ENCODE data around the gene ABTB2. TPM values are rescaled to one million over a fixed set of nuclear protein-coding genes. Genes with fewer than 3 reads are reported as not detected.
A peak's percentile ranks its signal among the peaks of the same experiment; 100 is the strongest.

The ABTB2 gene
- total RNA-seq (1 to 10 TPM; 5.4 to 5.5 TPM), polyA plus RNA-seq (0.05 TPM)

DNA sequence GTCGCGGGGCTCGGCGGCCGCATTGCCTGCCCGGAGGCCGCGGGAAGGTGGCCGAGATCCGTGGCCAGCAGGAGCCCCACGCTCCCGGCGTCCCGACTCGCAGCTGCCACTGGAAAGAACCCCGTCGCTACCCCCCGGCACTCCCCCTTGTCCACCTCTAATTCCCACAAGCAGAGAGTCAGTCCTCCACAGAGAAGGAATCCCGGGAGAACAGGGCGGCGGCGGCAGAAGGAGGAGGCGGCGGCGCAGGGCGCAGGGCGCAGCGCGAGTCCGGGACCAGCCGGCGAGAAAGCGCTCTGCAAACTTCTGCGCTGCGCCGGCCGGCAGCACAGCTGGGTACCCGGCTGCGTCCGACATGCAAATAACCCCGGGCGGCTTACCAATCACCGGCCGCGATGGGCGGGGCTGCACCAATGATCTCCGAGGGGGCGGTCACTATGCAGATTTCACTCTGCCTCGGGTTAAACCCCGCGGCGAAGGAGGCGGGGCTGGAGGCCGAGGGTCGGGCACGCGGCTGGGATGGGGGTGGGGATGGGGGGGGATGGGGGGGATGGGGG is at the start of gene ABTB2:
Gene ABTB2, minus strand, starts transcription at position 310 of the 557 bp plus-strand sequence.
- peaks cover 0 to 4% (median 2%) of the 10 kb centered on the region in 3 donors for H3K36me3 Mint-ChIP-seq
- H3K4me3 ChIP-seq (ENCODE audit: low read length): peak within 1 kb of the TSS; percentile 83

DNA sequence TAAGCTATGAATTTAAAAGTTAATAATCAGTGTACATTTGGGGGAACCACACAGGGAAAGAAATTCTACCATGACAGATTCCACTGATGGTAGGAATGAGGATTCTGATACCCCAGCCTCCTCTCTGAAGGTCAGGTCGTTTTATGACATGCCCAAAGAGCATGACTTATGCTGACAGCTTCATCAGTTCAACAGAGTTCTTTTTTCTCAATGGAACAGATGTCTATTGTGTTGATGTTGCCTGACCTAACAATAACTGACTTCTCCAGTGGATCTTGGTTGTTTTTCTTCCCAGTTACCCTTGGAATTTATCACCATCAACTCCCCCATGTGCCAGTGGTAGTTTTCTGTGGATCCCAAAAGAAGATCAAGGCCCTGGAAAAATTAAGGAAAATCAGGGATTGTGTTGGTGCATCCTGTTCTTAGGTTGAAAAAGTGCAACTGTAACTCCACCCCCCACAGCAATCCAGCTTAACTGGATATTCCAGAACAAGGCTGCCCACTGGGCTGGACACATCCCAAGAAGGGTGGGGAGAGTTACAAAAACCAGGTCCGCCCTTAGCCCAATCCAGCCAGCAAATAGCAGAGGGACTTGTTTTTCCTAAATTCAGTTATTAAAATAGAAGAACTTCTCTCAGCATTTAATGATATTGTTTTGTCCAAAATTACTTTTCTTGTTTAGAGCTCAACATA is 49.5 kb upstream of the ABTB2 start:
- Histone ChIP-seq H3K27me3 (ENCODE audit: insufficient read depth, low read length, poor library complexity, severe bottlenecking) (no peaks in the 10 kb centered on the region), H3K36me3 (ENCODE audit: insufficient read depth, low read length) (no peaks in the 10 kb centered on the region), H3K4me3 (ENCODE audit: low read length) (no peak overlapping the region), H3K9me3 (ENCODE audit: low read length) (no peaks in the 10 kb centered on the region), H3K4me1 (ENCODE audit: insufficient read depth, low read length) (no peaks in the 10 kb centered on the region), H3K27ac (ENCODE audit: low read depth, low read length) (no peak overlapping the region)
- Mint-ChIP-seq H3K9me3 (no peaks in the 10 kb centered on the region), H3K4me1 (peaks cover 5 to 14% (median 12%) of the 10 kb centered on the region in 3 donors), H3K36me3 (no peaks in the 10 kb centered on the region), H3K4me3 (no peak overlapping the region), H3K27me3 (peaks cover 9 to 53% of the 10 kb centered on the region in 2 donors), H3K27ac (no peak overlapping the region)
- ChIA-PET CTCF (no interaction called here), POLR2A (no interaction called here)
- DNase-seq: no peak

More for the DNA sequence above, at the start of gene ABTB2:
- Histone ChIP-seq H3K27ac (ENCODE audit: low read depth, low read length) (peak within 1 kb of the TSS; percentile 38), H3K27me3 (ENCODE audit: insufficient read depth, low read length, poor library complexity, severe bottlenecking) (peaks cover 16% of the 10 kb centered on the region), H3K9me3 (ENCODE audit: low read length) (no peaks in the 10 kb centered on the region), H3K4me1 (ENCODE audit: insufficient read depth, low read length) (peaks cover 8% of the 10 kb centered on the region), H3K36me3 (ENCODE audit: insufficient read depth, low read length) (no peaks in the 10 kb centered on the region)
- Mint-ChIP-seq H3K9me3 (no peaks in the 10 kb centered on the region), H3K4me1 (peaks cover 13 to 26% (median 23%) of the 10 kb centered on the region in 3 donors), H3K27me3 (peaks cover 25 to 59% of the 10 kb centered on the region in 2 donors), H3K4me3 (peak within 1 kb of the TSS; percentile 82 to 95 (median 90)), H3K27ac (peak within 1 kb of the TSS; percentile 5 to 90 (median 82))
- CTCF ChIA-PET: interaction anchor here (0.6 to 6.3 kb wide), 20 partner anchors 10 to 580 kb away, joined by 3 to 113 read pairs (median 4); partner anchors contain the start of gene CAPRIN1
- peak; percentile 95 to 97 (median 95) for DNase-seq
- POLR2A ChIA-PET: interaction anchor here (1.0 to 1.7 kb wide), 5 partner anchors 107 to 361 kb away, joined by 4 to 8 read pairs (median 5); no protein-coding TSS in a partner anchor

DNA sequence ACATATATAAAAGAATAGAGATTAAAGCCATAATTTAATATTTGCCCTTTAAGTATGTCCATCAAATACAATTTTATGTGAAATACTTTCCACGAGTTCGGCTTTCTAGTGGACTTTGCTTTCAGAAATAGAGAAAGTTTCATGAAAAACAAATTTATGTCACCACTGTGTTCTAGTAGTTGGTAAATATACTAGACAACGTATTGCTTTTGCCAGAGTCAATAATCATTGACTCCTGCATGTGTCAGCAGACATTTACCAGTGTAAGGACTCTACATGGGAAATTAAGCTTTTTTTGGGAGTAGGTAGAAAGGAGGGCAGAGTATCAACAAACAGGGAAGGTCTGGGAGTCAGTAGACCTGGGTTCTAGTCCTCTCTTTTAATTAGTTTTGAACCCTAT is 48.6 kb upstream of the ABTB2 start:
- Mint-ChIP-seq H3K9me3 (no peaks in the 10 kb centered on the region), H3K27ac (no peak overlapping the region), H3K36me3 (no peaks in the 10 kb centered on the region), H3K4me1 (peaks cover 5 to 14% (median 12%) of the 10 kb centered on the region in 3 donors), H3K27me3 (peaks cover 9 to 50% of the 10 kb centered on the region in 2 donors), H3K4me3 (no peak overlapping the region)
- DNase-seq: no peak
- Histone ChIP-seq H3K36me3 (ENCODE audit: insufficient read depth, low read length) (no peaks in the 10 kb centered on the region), H3K4me1 (ENCODE audit: insufficient read depth, low read length) (no peaks in the 10 kb centered on the region), H3K27ac (ENCODE audit: low read depth, low read length) (no peak overlapping the region), H3K9me3 (ENCODE audit: low read length) (no peaks in the 10 kb centered on the region), H3K27me3 (ENCODE audit: insufficient read depth, low read length, poor library complexity, severe bottlenecking) (no peaks in the 10 kb centered on the region), H3K4me3 (ENCODE audit: low read length) (no peak overlapping the region)
- CTCF ChIA-PET: no interaction called here
- POLR2A ChIA-PET: no interaction called here

DNA sequence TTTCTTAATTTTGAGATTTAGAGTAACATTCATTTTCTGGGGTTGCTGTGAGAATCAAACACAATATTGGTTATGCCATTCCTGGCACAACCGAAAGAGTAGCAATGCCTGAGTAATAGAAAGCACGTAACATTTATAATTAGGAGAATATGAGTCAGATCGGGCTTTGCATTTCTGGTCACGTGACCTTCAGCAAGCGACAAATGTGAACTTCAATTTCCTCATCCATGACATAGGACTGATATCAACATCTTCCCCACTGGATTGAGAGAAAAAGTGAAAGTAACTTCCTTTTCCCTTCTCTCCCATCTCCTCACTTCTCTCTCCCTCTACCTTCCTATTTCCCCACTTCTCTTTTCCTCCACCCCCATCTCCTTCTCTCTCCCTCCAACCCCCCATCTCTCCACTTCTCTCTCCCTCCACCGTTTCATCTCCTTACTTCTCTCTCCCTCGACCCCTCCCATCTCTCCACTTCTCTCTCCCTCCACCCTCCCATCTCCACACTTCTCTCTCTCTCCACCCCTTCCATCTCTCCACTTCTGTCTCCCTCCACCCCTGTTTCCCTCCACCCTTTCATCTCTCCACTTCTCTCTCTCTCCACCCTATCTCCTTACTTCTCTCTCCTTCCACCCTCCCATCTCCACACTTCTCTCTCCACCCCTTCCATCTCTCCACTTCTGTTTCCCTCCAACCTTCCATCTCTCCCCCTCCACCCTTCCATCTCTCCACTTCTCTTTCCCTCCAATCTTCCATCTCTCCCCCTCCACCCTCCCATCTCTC is 47.5 kb upstream of the ABTB2 start:
- H3K4me1 Mint-ChIP-seq: peaks cover 5 to 14% (median 12%) of the 10 kb centered on the region in 3 donors
- POLR2A ChIA-PET: no interaction called here
- CTCF ChIA-PET: interaction anchor here (0.9 kb wide), 1 partner anchor 62 kb away, joined by 3 read pairs; no protein-coding TSS in a partner anchor
- peak overlapping the region in 5 of 7 donors; percentile 3 to 68 (median 17) for H3K4me3 Mint-ChIP-seq
- peak overlapping the region in 1 of 8 donors; percentile 45 for H3K27ac Mint-ChIP-seq
- H3K27me3 ChIP-seq (ENCODE audit: insufficient read depth, low read length, poor library complexity, severe bottlenecking): no peaks in the 10 kb centered on the region
- H3K9me3 Mint-ChIP-seq: no peaks in the 10 kb centered on the region
- DNase-seq: no peak
- H3K4me3 ChIP-seq (ENCODE audit: low read length): no peak overlapping the region
- H3K9me3 ChIP-seq (ENCODE audit: low read length): no peaks in the 10 kb centered on the region
- H3K36me3 Mint-ChIP-seq: no peaks in the 10 kb centered on the region
- H3K27ac ChIP-seq (ENCODE audit: low read depth, low read length): no peak overlapping the region
- H3K4me1 ChIP-seq (ENCODE audit: insufficient read depth, low read length): no peaks in the 10 kb centered on the region
- no peaks in the 10 kb centered on the region for H3K36me3 ChIP-seq (ENCODE audit: insufficient read depth, low read length)
- peaks cover 9 to 46% of the 10 kb centered on the region in 2 donors for H3K27me3 Mint-ChIP-seq

DNA sequence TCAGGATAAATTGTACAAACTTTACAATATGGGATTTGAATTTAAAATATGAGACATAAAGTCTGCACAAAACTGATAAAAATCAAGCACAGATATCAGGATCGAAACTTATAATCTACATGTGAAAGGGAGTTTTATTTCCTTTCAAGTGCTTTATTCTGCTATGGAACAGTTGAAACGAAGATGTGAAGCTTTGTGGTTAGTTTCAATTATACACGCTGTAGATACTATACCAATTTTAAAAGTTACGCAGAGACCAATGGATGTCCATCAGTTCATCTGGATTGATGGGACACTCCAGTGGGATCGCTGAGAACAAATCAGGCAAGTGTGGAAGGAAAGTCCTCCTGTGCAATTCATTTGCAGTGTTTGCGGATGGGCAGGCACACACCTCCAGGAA is 46.5 kb upstream of the ABTB2 start:
- no peak overlapping the region for H3K4me3 ChIP-seq (ENCODE audit: low read length)
- peaks cover 9 to 44% of the 10 kb centered on the region in 2 donors for H3K27me3 Mint-ChIP-seq
- H3K36me3 Mint-ChIP-seq: no peaks in the 10 kb centered on the region
- H3K9me3 Mint-ChIP-seq: no peaks in the 10 kb centered on the region
- no peaks in the 10 kb centered on the region for H3K36me3 ChIP-seq (ENCODE audit: insufficient read depth, low read length)
- H3K4me1 Mint-ChIP-seq: peaks cover 5 to 14% (median 12%) of the 10 kb centered on the region in 3 donors
- no peak for DNase-seq
- CTCF ChIA-PET: interaction anchor here (0.9 kb wide), 1 partner anchor 63 kb away, joined by 3 read pairs; no protein-coding TSS in a partner anchor
- H3K27me3 ChIP-seq (ENCODE audit: insufficient read depth, low read length, poor library complexity, severe bottlenecking): no peaks in the 10 kb centered on the region
- H3K4me1 ChIP-seq (ENCODE audit: insufficient read depth, low read length): no peaks in the 10 kb centered on the region
- POLR2A ChIA-PET: no interaction called here
- no peak overlapping the region for H3K27ac Mint-ChIP-seq
- no peak overlapping the region for H3K27ac ChIP-seq (ENCODE audit: low read depth, low read length)
- H3K9me3 ChIP-seq (ENCODE audit: low read length): no peaks in the 10 kb centered on the region
- H3K4me3 Mint-ChIP-seq: peak overlapping the region in 1 of 7 donors; percentile 68

DNA sequence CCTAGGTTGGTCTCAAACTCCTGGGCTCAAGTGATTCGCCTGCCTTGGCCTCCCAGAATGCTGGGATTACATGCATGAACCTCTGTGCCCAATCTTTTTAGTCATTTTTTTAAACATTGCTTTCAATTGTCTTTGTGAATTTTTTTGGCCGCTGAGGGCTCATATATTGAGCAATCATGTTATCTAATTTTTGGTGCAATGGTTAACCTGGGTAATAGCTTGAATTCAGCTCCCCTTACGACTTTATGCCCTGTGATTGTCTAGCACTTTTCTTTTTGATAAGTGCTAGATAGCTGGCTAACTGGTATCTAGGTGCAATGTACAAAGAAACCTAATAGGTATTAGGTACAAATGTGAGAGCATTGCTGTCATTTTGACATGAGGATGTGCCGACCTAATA is 45.6 kb upstream of the ABTB2 start:
- Histone ChIP-seq H3K9me3 (ENCODE audit: low read length) (no peaks in the 10 kb centered on the region), H3K27me3 (ENCODE audit: insufficient read depth, low read length, poor library complexity, severe bottlenecking) (no peaks in the 10 kb centered on the region), H3K36me3 (ENCODE audit: insufficient read depth, low read length) (no peaks in the 10 kb centered on the region), H3K4me3 (ENCODE audit: low read length) (no peak overlapping the region), H3K27ac (ENCODE audit: low read depth, low read length) (no peak overlapping the region), H3K4me1 (ENCODE audit: insufficient read depth, low read length) (no peaks in the 10 kb centered on the region)
- Mint-ChIP-seq H3K4me3 (no peak overlapping the region), H3K9me3 (no peaks in the 10 kb centered on the region), H3K27ac (no peak overlapping the region), H3K27me3 (peaks cover 7 to 39% of the 10 kb centered on the region in 2 donors), H3K4me1 (peaks cover 5 to 14% (median 12%) of the 10 kb centered on the region in 3 donors), H3K36me3 (no peaks in the 10 kb centered on the region)
- ChIA-PET POLR2A (no interaction called here), CTCF (no interaction called here)
- DNase-seq: no peak

DNA sequence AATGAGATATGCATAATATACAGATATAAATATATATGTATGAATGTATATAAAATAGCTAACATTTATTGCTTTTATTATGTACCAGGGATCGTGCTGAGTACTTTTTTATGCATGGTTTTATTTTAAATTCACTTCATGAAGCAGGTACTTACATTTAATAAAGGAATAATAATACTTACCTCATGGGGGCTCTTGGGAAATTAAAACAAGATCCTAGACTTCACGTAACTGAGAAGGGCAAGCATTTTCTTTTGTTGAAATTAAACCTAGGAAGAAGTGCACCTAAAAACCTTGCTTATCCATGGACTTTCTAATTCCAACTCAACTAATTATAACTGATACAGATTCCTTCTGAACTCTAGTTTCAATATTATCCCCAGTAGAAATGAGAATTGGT is 40.0 kb upstream of the ABTB2 start:
- Histone ChIP-seq H3K27me3 (ENCODE audit: insufficient read depth, low read length, poor library complexity, severe bottlenecking) (no peaks in the 10 kb centered on the region), H3K4me3 (ENCODE audit: low read length) (no peak overlapping the region), H3K9me3 (ENCODE audit: low read length) (no peaks in the 10 kb centered on the region), H3K36me3 (ENCODE audit: insufficient read depth, low read length) (no peaks in the 10 kb centered on the region), H3K27ac (ENCODE audit: low read depth, low read length) (no peak overlapping the region), H3K4me1 (ENCODE audit: insufficient read depth, low read length) (no peaks in the 10 kb centered on the region)
- Mint-ChIP-seq H3K4me3 (no peak overlapping the region), H3K27ac (no peak overlapping the region), H3K27me3 (peaks cover 15 to 51% of the 10 kb centered on the region in 2 donors), H3K36me3 (peaks cover 0 to 13% (median 0%) of the 10 kb centered on the region in 3 donors), H3K4me1 (no peaks in the 10 kb centered on the region), H3K9me3 (peaks cover 11 to 20% (median 17%) of the 10 kb centered on the region in 5 donors)
- POLR2A ChIA-PET: no interaction called here
- DNase-seq: no peak
- CTCF ChIA-PET: no interaction called here

DNA sequence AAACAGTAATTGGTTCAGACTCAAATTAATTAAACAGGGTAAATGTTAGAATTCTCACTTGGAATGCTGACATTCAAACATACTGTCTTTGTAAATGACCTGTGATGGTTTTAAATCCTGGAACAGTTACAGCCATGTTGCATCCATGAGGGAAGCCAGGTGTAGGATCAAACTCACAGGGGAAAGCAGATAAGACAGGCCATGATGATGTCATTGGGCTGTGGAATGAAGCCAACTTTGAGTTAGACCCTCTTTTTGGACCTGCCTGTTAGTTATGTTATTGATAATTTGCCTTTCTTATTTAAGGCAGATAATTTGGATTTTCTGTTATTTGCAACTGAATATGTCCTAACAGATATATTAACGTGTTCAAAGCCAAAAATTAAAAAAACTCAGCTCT is 39.3 kb upstream of the ABTB2 start:
- Mint-ChIP-seq H3K4me1 (no peaks in the 10 kb centered on the region), H3K4me3 (no peak overlapping the region), H3K27me3 (peaks cover 15 to 58% of the 10 kb centered on the region in 2 donors), H3K36me3 (peaks cover 0 to 15% (median 0%) of the 10 kb centered on the region in 3 donors), H3K9me3 (peaks cover 11 to 22% (median 19%) of the 10 kb centered on the region in 5 donors), H3K27ac (no peak overlapping the region)
- POLR2A ChIA-PET: no interaction called here
- DNase-seq: no peak
- CTCF ChIA-PET: no interaction called here
- no peaks in the 10 kb centered on the region for H3K9me3 ChIP-seq (ENCODE audit: low read length)
- no peaks in the 10 kb centered on the region for H3K36me3 ChIP-seq (ENCODE audit: insufficient read depth, low read length)
- H3K27me3 ChIP-seq (ENCODE audit: insufficient read depth, low read length, poor library complexity, severe bottlenecking): no peaks in the 10 kb centered on the region
- no peak overlapping the region for H3K4me3 ChIP-seq (ENCODE audit: low read length)
- H3K27ac ChIP-seq (ENCODE audit: low read depth, low read length): no peak overlapping the region
- H3K4me1 ChIP-seq (ENCODE audit: insufficient read depth, low read length): no peaks in the 10 kb centered on the region

Data from CD8-positive, alpha-beta memory T cell (primary cell).